HepG2 (cell line): ENCODE results near the gene POLR1E. TPM values are rescaled to one million over a fixed set of nuclear protein-coding genes. Genes with fewer than 3 reads are reported as not detected.

Experiments
- ARID3A ChIP-seq: IDR thresholded peaks from 2 replicates; pipeline ENCODE4 v1.6.1; 2012; ENCODE audit warnings: low read depth, low read length, improper control_type of control experiment
- BORCS8-MEF2B ChIP-seq: sonication (generic); formaldehyde crosslinking; IDR thresholded peaks from 2 replicates; pipeline ENCODE4 v1.8.0; 2022; ENCODE audit warnings: mild to moderate bottlenecking, missing genetic modification reagents
- E2F2 ChIP-seq: sonication (generic); formaldehyde crosslinking; IDR thresholded peaks from 2 replicates; pipeline ENCODE4 v1.4.0; 2020; ENCODE audit warnings: missing genetic modification reagents, borderline replicate concordance
- RBFOX2 ChIP-seq: fragments of 200-400 bp; formaldehyde crosslinking; IDR thresholded peaks from 2 replicates; pipeline ENCODE4 v1.6.1; 2017; ENCODE audit warnings: low read depth, mild to moderate bottlenecking, low read length
- RELA ChIP-seq: sonication (generic); formaldehyde crosslinking; IDR thresholded peaks from 2 replicates; pipeline ENCODE4 v1.4.0; 2020; ENCODE audit warnings: missing genetic modification reagents
- SALL1 ChIP-seq: sonication (generic); formaldehyde crosslinking; IDR thresholded peaks from 2 replicates; pipeline ENCODE4 v1.8.0; 2022; ENCODE audit warnings: mild to moderate bottlenecking, missing genetic modification reagents
- SNRNP70 ChIP-seq: fragments of 200-400 bp; formaldehyde crosslinking; IDR thresholded peaks from 2 replicates; pipeline ENCODE4 v1.6.1; 2017; ENCODE audit warnings: mild to moderate bottlenecking, low read depth, low read length, moderate library complexity
- TAF15 ChIP-seq: fragments of 200-400 bp; formaldehyde crosslinking; IDR thresholded peaks from one replicate; pipeline ENCODE4 v1.6.1; 2018; ENCODE audit warnings: mild to moderate bottlenecking, low read depth, low read length; ENCODE audit not compliant: poor library complexity, severe bottlenecking
- TBX3 ChIP-seq: fragments of 450-650 bp; IDR thresholded peaks from 2 replicates; pipeline ENCODE4 v1.6.1; 2017; ENCODE audit warnings: antibody characterized with exemption, mild to moderate bottlenecking, inconsistent platforms, borderline replicate concordance
- TOE1 ChIP-seq: sonication (generic); formaldehyde crosslinking; IDR thresholded peaks from 2 replicates; pipeline ENCODE4 v1.4.0; 2020; ENCODE audit warnings: mild to moderate bottlenecking, missing genetic modification reagents
- ZNF101 ChIP-seq: sonication (generic); formaldehyde crosslinking; IDR thresholded peaks from 2 replicates; pipeline ENCODE4 v1.4.0; 2020; ENCODE audit warnings: mild to moderate bottlenecking, low read depth, missing genetic modification reagents, borderline replicate concordance
- ZNF121 ChIP-seq: sonication (generic); formaldehyde crosslinking; IDR thresholded peaks from 2 replicates; pipeline ENCODE4 v1.5.0; 2020; ENCODE audit warnings: mild to moderate bottlenecking, missing genetic modification reagents
- ZNF44 ChIP-seq: sonication (generic); formaldehyde crosslinking; IDR thresholded peaks from 2 replicates; pipeline ENCODE4 v1.5.1; 2020; ENCODE audit warnings: mild to moderate bottlenecking, missing genetic modification reagents
- ZNF777 ChIP-seq: sonication (generic); formaldehyde crosslinking; IDR thresholded peaks from 2 replicates; pipeline ENCODE4 v1.4.0; 2020; ENCODE audit warnings: missing genetic modification reagents
- ZSCAN25 ChIP-seq: sonication (generic); formaldehyde crosslinking; IDR thresholded peaks from 2 replicates; pipeline ENCODE4 v1.8.0; 2022; ENCODE audit warnings: mild to moderate bottlenecking, missing genetic modification reagents
- ZZZ3 ChIP-seq: sonication (generic); formaldehyde crosslinking; IDR thresholded peaks from 2 replicates; pipeline ENCODE4 v1.4.0; 2020; ENCODE audit warnings: missing genetic modification reagents, mild to moderate bottlenecking, borderline replicate concordance
- polyA plus RNA-seq, 8 experiments: library from polyadenylated mRNA; depleted of rRNA in 3 of 8; stranded (reverse) in 7 of 8; unstranded in 1 of 8; fragments of >200 nt; fragmentation: Illumina TruSeq in 4 of 8; extraction: Trizol in 4 of 8; gene quantifications; 2 replicates each; pipeline versions ENCODE4 v1.2.1 to v1.2.3, GENCODE V29; 2011 to 2016; ENCODE audit warnings: low read depth in 4 of 8, missing spikeins in 1 of 8, mixed read lengths in 1 of 8; ENCODE audit not compliant: insufficient read depth in 1 of 8
- total RNA-seq, 5 experiments: library from RNA; depleted of rRNA; stranded (reverse); fragments of >200 nt; fragmentation: Illumina TruSeq; extraction: Trizol; gene quantifications; 2 replicates each; pipeline ENCODE4 v1.2.3, GENCODE V29; 2016; ENCODE audit warnings: low read depth in 1 of 5
- TF ChIP-seq, protein P1 (sequence below): sonication (generic); formaldehyde crosslinking; IDR thresholded peaks from 2 replicates; pipeline ENCODE4 v1.5.0; 2020; ENCODE audit warnings: mild to moderate bottlenecking, missing genetic modification reagents, moderate library complexity
- TF ChIP-seq, protein P2 (sequence below): sonication (generic); formaldehyde crosslinking; IDR thresholded peaks from 2 replicates; pipeline ENCODE4 v1.4.0; 2020; ENCODE audit warnings: missing genetic modification reagents, mild to moderate bottlenecking, borderline replicate concordance
- TF ChIP-seq, protein P3 (sequence below): sonication (generic); formaldehyde crosslinking; IDR thresholded peaks from 2 replicates; pipeline ENCODE4 v1.5.1; 2020; ENCODE audit warnings: mild to moderate bottlenecking, missing genetic modification reagents, borderline replicate concordance

The POLR1E gene
- total and polyA plus RNA-seq, 2 of the 13 experiments (the other 11 are each of a cell fraction or from before 2014, with no cell fraction given) = 23.0 to 37.8 TPM

- no peak for TF ChIP-seq ARID3A
- TF ChIP-seq TAF15 = no peak
- TF ChIP-seq, protein P1, sequence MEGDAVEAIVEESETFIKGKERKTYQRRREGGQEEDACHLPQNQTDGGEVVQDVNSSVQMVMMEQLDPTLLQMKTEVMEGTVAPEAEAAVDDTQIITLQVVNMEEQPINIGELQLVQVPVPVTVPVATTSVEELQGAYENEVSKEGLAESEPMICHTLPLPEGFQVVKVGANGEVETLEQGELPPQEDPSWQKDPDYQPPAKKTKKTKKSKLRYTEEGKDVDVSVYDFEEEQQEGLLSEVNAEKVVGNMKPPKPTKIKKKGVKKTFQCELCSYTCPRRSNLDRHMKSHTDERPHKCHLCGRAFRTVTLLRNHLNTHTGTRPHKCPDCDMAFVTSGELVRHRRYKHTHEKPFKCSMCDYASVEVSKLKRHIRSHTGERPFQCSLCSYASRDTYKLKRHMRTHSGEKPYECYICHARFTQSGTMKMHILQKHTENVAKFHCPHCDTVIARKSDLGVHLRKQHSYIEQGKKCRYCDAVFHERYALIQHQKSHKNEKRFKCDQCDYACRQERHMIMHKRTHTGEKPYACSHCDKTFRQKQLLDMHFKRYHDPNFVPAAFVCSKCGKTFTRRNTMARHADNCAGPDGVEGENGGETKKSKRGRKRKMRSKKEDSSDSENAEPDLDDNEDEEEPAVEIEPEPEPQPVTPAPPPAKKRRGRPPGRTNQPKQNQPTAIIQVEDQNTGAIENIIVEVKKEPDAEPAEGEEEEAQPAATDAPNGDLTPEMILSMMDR = peak; percentile 41
- peak; percentile 4; the same call in 1 of the 2 replicates for TF ChIP-seq ZNF44 (CRISPR knock-in tag)
- peak; percentile 27; the same call in 1 of the 2 replicates for TF ChIP-seq ZSCAN25 (CRISPR knock-in tag)
- no peak for TF ChIP-seq ZNF101 (CRISPR knock-in tag)
- TF ChIP-seq E2F2 = peak; percentile 29; the same call in 1 of the 2 replicates
- TF ChIP-seq BORCS8-MEF2B (CRISPR knock-in tag) = peak; percentile 46; the same call in 1 of the 2 replicates
- peak; percentile 83 for TF ChIP-seq ZZZ3 (CRISPR knock-in tag)
- peak; percentile 88 for TF ChIP-seq RBFOX2
- no peak for TF ChIP-seq RELA (CRISPR knock-in tag)
- no peak for TF ChIP-seq TOE1 (CRISPR knock-in tag)
- TF ChIP-seq ZNF121 = peak; percentile 5; the same call in 1 of the 2 replicates
- no peak for TF ChIP-seq SNRNP70
- TF ChIP-seq ZNF777 (CRISPR knock-in tag) = 0 out of 2 replicates have a peak, but pooled peaks have one; percentile 35
- TF ChIP-seq SALL1 (CRISPR knock-in tag) = peak; percentile 78
- TF ChIP-seq, protein P2, sequence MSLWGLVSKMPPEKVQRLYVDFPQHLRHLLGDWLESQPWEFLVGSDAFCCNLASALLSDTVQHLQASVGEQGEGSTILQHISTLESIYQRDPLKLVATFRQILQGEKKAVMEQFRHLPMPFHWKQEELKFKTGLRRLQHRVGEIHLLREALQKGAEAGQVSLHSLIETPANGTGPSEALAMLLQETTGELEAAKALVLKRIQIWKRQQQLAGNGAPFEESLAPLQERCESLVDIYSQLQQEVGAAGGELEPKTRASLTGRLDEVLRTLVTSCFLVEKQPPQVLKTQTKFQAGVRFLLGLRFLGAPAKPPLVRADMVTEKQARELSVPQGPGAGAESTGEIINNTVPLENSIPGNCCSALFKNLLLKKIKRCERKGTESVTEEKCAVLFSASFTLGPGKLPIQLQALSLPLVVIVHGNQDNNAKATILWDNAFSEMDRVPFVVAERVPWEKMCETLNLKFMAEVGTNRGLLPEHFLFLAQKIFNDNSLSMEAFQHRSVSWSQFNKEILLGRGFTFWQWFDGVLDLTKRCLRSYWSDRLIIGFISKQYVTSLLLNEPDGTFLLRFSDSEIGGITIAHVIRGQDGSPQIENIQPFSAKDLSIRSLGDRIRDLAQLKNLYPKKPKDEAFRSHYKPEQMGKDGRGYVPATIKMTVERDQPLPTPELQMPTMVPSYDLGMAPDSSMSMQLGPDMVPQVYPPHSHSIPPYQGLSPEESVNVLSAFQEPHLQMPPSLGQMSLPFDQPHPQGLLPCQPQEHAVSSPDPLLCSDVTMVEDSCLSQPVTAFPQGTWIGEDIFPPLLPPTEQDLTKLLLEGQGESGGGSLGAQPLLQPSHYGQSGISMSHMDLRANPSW (CRISPR knock-in tag) = no peak
- TF ChIP-seq TBX3 = 0 out of 2 replicates have a peak, but pooled peaks have one; percentile 43
- TF ChIP-seq, protein P3, sequence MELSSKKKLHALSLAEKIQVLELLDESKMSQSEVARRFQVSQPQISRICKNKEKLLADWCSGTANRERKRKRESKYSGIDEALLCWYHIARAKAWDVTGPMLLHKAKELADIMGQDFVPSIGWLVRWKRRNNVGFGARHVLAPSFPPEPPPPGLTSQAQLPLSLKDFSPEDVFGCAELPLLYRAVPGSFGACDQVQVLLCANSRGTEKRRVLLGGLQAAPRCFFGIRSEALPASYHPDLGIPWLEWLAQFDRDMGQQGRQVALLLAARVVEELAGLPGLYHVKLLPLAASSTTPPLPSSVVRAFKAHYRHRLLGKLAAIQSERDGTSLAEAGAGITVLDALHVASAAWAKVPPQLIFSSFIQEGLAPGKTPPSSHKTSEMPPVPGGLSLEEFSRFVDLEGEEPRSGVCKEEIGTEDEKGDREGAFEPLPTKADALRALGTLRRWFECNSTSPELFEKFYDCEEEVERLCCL = peak; percentile 54; the same call in 1 of the 2 replicates
Measured at GRCh38 chr9:37485389-37486255, at the start of gene POLR1E (continued).
